A549 (cell line): ENCODE results near the gene RPL31. TPM values are rescaled to one million over a fixed set of nuclear protein-coding genes. Genes with fewer than 3 reads are reported as not detected.

Source experiments
- ATAC-seq, 2 experiments: fragments of 200-7000 bp in 1 of 2; fragments of >200 bp in 1 of 2; cut with Nextera tagmentation in 1 of 2; cut with Tn5 transposase in 1 of 2; 3 replicates each; pipeline versions ENCODE4 v1.8.0 to v1.9.1; 2018 to 2020; ENCODE audit warnings: mild to moderate bottlenecking in 1 of 2, moderate library complexity in 1 of 2
- CTCF ChIA-PET: fragments of 300-600 bp; sonication (Branson Sonifier 250); formaldehyde crosslinking; extraction: SDS; loops from one replicate; lab custom pipeline; 2021; ENCODE audit warnings: antibody characterized with exemption, inconsistent platforms; lab: Yijun Ruan, JAX
- POLR2A ChIA-PET: fragments of 350-600 bp; formaldehyde crosslinking; extraction: SDS; loops from one replicate; lab custom pipeline; 2021; ENCODE audit warnings: antibody characterized with exemption, inconsistent platforms; lab: Yijun Ruan, JAX
- DNase-seq, 2 experiments: peaks; one replicate each; pipeline versions ENCODE4 v3.0.0 to v3.0.0-alpha.2; 2011 to 2016; ENCODE audit warnings: low read depth in 1 of 2, low spot score in 1 of 2
- FAIRE-seq: peaks from 2 replicates; lab custom pipeline; 2011; peaks lifted over from hg19 to GRCh38; lab: Jason Lieb, UNC
- H3K27ac ChIP-seq, 2 experiments: fragments of >200 bp; sonication (Bioruptor Twin); formaldehyde crosslinking; 3 replicates each; pipeline ENCODE4 v1.5.1; 2016 to 2017
- H3K4me1 ChIP-seq: fragments of >200 bp; sonication (Bioruptor Twin); formaldehyde crosslinking; 3 replicates; pipeline ENCODE4 v1.6.1; 2016
- H3K4me2 ChIP-seq: fragments of >200 bp; sonication (Bioruptor Twin); formaldehyde crosslinking; 3 replicates; pipeline ENCODE4 v1.6.1; 2016
- H3K4me3 ChIP-seq: fragments of >200 bp; sonication (Bioruptor Twin); formaldehyde crosslinking; 3 replicates; pipeline ENCODE4 v1.5.1; 2016
- H3K9me3 ChIP-seq: fragments of >200 bp; sonication (Bioruptor Twin); formaldehyde crosslinking; 3 replicates; pipeline ENCODE4 v1.6.1; 2016
- ATOH8 ChIP-seq: fragments of 250-450 bp; sonication (Bioruptor Pico); IDR thresholded peaks from 2 replicates; pipeline ENCODE4 v1.5.0; 2020; ENCODE audit warnings: low read depth, mild to moderate bottlenecking, moderate library complexity
- BHLHE40 ChIP-seq: IDR thresholded peaks from 2 replicates; pipeline ENCODE4 v1.6.1; 2012; ENCODE audit warnings: low read depth, low read length, inconsistent platforms
- CBX2 ChIP-seq: fragments of 200-600 bp; sonication (generic); IDR thresholded peaks from 2 replicates; pipeline ENCODE4 v1.6.1; 2016; ENCODE audit warnings: low read depth, mild to moderate bottlenecking, borderline replicate concordance
- CBX8 ChIP-seq: fragments of 200-600 bp; sonication (generic); IDR thresholded peaks from 2 replicates; pipeline ENCODE4 v1.6.1; 2016
- CEBPB ChIP-seq, 2 experiments: fragments of >200 bp in 1 of 2; sonication (Bioruptor Twin) in 1 of 2; formaldehyde crosslinking in 1 of 2; IDR thresholded peaks; 2 replicates each; pipeline ENCODE4 v1.6.1; 2012 to 2016
- EP300 ChIP-seq, 2 experiments: fragments of >200 bp; sonication (Bioruptor Twin); formaldehyde crosslinking; IDR thresholded peaks; 2 replicates in 1 of 2; 3 replicates in 1 of 2; pipeline ENCODE4 v1.6.1; 2016 to 2017
- ESRRA ChIP-seq: fragments of 150-350 bp; IDR thresholded peaks from 2 replicates; pipeline ENCODE4 v1.6.1; 2014; ENCODE audit warnings: mild to moderate bottlenecking, low read length, borderline replicate concordance
- FOSB ChIP-seq: fragments of 250-450 bp; sonication (Bioruptor Pico); IDR thresholded peaks from 2 replicates; pipeline ENCODE4 v1.5.0; 2020; ENCODE audit warnings: mild to moderate bottlenecking, moderate library complexity
- FOSL2 ChIP-seq, 2 experiments: fragments of 450-650 bp in 1 of 2; fragments of >200 bp in 1 of 2; sonication (Bioruptor Twin) in 1 of 2; formaldehyde crosslinking; IDR thresholded peaks; 2 replicates each; pipeline versions ENCODE4 v1.5.0 to v1.6.1; 2016 to 2020; ENCODE audit warnings: mild to moderate bottlenecking in 1 of 2, moderate library complexity in 1 of 2
- GATA3 ChIP-seq: IDR thresholded peaks from 2 replicates; pipeline ENCODE4 v1.6.1; 2012; ENCODE audit warnings: borderline replicate concordance
- HEYL ChIP-seq: fragments of 250-450 bp; sonication (Bioruptor Pico); IDR thresholded peaks from 2 replicates; pipeline ENCODE4 v1.8.0; 2021; ENCODE audit warnings: mild to moderate bottlenecking, moderate library complexity
- HOXA7 ChIP-seq: fragments of 250-450 bp; sonication (Bioruptor Pico); IDR thresholded peaks from 2 replicates; pipeline ENCODE4 v1.5.0; 2020; ENCODE audit warnings: mild to moderate bottlenecking, moderate library complexity
- JUN ChIP-seq, 2 experiments: fragments of >200 bp; sonication (Bioruptor Twin); formaldehyde crosslinking; IDR thresholded peaks; 2 replicates in 1 of 2; 3 replicates in 1 of 2; pipeline ENCODE4 v1.6.1; 2016 to 2017
- MYC ChIP-seq: IDR thresholded peaks from 2 replicates; pipeline ENCODE4 v1.6.1; 2012; ENCODE audit warnings: mild to moderate bottlenecking, inconsistent platforms, low read length, improper control_type of control experiment, borderline replicate concordance
- POLR2AphosphoS2 ChIP-seq: conservative IDR thresholded peaks from 2 replicates; pipeline ENCODE4 v1.6.1; 2012; ENCODE audit warnings: low read length, improper control_type of control experiment, inconsistent platforms
- RARB ChIP-seq: fragments of 250-450 bp; sonication (Bioruptor Pico); IDR thresholded peaks from 2 replicates; pipeline ENCODE4 v1.8.0; 2021; ENCODE audit warnings: mild to moderate bottlenecking, moderate library complexity
- ZFP36 ChIP-seq: fragments of 450-650 bp; IDR thresholded peaks from 2 replicates; pipeline ENCODE4 v1.6.1; 2014; ENCODE audit warnings: borderline replicate concordance; ENCODE audit not compliant: partially characterized antibody
- WGBS: methylation state at CpG from one replicate; pipeline ENCODE4 v1.1.6; 2017; ENCODE audit errors: missing lambda C conversion rate; 5-methylcytosine and 5-hydroxymethylcytosine counted together
- polyA plus RNA-seq, 4 experiments: library from polyadenylated mRNA; depleted of rRNA in 3 of 4; stranded (reverse); fragments of >200 nt; fragmentation: RNase III in 1 of 4; extraction: RNeasy Plus Mini Kit Qiagen cat#74134 plus additional on column Dnase treatment in 1 of 4; gene quantifications; 2 replicates in 3 of 4; 3 replicates in 1 of 4; pipeline ENCODE4 v1.2.3, GENCODE V29; 2011 to 2017
- TF ChIP-seq, protein P1 (sequence below): IDR thresholded peaks from 2 replicates; pipeline ENCODE4 v1.6.1; 2012
- TF ChIP-seq, protein P2 (sequence below): fragments of >200 bp; sonication (Bioruptor Twin); formaldehyde crosslinking; IDR thresholded peaks from 2 replicates; pipeline ENCODE4 v1.6.1; 2016

Gene RPL31
- polyA plus RNA-seq, 2 of the 4 experiments (the other 2 are of a cell fraction): 1,803 to 2,064 TPM

GRCh38 chr2:101002562-101003277 is 631 bp downstream of the RPL31 start:
- CTCF ChIA-PET: interaction anchor here (0.5 to 3.7 kb wide), 11 partner anchors 10 to 407 kb away, joined by 3 to 17 read pairs (median 3); no protein-coding TSS in a partner anchor
- DNase-seq (peak in 1 of 2 experiments; percentile 23), FAIRE-seq (no peak), ATAC-seq (peak; percentile 1 to 16; a peak in 3 of 6 replicates)
- H3K27ac ChIP-seq: peak overlapping the region; percentile 86 to 98
- under 1% methylated on average over 26 of the region's 26 CpGs for WGBS
- TF ChIP-seq HEYL (no peak), ATOH8 (CRISPR knock-in tag) (no peak), CBX8 (no peak), GATA3 (peak; percentile 25; the same call in 1 of the 2 replicates)
- peak overlapping the region; percentile 98 for H3K4me2 ChIP-seq
- H3K4me3 ChIP-seq: peak overlapping the region; percentile 71
- H3K4me1 ChIP-seq: peaks cover 47% of the 10 kb centered on the region
- H3K9me3 ChIP-seq: no peaks in the 10 kb centered on the region
- POLR2A ChIA-PET: interaction anchor here (0.9 to 2.8 kb wide), 15 partner anchors 15 to 440 kb away, joined by 3 to 22 read pairs (median 5); partner anchors contain the start of genes CNOT11, PDCL3 and TBC1D8

DNA sequence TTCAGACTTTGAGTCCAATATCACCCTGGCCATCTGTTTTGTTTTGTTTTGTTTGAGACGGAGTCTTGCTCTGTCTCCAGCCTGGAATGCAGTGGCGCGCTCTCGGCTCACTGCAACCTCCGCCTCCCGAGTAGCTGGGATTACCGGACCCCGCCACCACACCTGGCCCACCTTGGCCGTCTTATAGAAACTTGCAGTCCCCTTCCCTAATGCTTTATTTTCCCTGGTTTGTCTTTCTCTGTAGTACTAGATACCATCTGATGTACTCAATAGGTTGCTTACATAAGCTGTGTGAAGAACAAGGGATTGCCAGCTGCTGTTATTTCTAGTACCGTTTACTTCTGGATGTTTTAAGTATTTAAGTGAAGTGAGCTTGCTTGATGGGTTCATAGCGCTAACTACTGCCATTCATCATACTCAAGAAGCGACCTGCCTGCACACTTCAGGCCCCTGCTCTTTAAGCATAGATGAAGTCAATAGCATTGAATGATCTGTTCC is 1.2 kb downstream of the RPL31 start:
- POLR2A ChIA-PET: interaction anchor here (1.2 to 2.8 kb wide), 7 partner anchors 100 to 440 kb away, joined by 4 to 22 read pairs (median 5); partner anchors contain the start of genes PDCL3 and TBC1D8
- H3K27ac ChIP-seq: peak overlapping the region; percentile 86 to 98
- DNase-seq (peak in 1 of 2 experiments; percentile 25), FAIRE-seq (no peak), ATAC-seq (no peak)
- CTCF ChIA-PET: interaction anchor here (0.9 to 3.7 kb wide), 8 partner anchors 9 to 409 kb away, joined by 3 to 17 read pairs (median 6); no protein-coding TSS in a partner anchor
- 3% methylated on average over 12 of the region's 12 CpGs for WGBS
- H3K9me3 ChIP-seq: no peaks in the 10 kb centered on the region
- peak overlapping the region; percentile 71 for H3K4me3 ChIP-seq
- peaks cover 50% of the 10 kb centered on the region for H3K4me1 ChIP-seq
- TF ChIP-seq FOSB (CRISPR knock-in tag): peak; percentile 51; the same call in 1 of the 2 replicates
- TF ChIP-seq FOSL2 (IDR thresholded peaks at IDR 0.05): no peak
- TF ChIP-seq FOSL2 (CRISPR knock-in tag; IDR thresholded peaks at IDR 0.05): no peak
- peak; percentile 32; the same call in 1 of the 2 replicates for TF ChIP-seq POLR2AphosphoS2
- TF ChIP-seq CBX8: no peak
- peak; percentile 47; the same call in 1 of the 2 replicates for TF ChIP-seq HOXA7
- peak overlapping the region; percentile 98 for H3K4me2 ChIP-seq

DNA sequence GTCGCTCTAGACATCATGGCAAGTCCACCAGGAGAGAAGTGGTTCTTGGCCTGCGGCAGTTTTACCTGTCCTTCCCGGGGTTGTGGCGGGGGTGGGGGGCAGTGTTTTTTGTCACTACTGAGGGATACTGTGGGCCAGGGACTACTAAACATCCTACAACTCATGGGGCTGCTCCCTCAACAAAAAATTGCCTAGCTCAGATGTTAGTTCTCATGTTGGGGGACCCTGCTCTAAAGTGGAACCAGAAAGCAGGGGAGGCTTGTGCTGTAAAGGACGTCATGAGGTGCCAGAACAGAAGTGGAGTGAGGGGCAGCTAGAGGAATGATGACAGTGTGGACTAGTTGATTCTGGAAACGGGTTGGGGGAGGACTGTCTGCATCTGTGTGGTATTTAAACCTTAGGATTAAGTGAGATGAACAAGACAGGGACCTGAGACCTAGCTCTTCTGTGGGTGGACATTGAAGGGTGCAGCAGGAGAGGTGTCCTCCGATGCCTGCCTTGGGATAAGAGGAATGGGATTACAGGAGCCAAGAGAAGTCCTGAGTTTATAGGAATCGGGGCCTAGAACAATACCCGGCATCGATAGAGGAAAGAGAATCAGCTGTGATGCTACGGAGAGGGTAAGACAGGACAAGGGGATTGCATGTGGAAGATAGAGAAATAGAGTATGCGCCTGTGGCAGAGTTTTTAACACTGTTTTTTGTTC is 2.7 kb downstream of the RPL31 start:
- TF ChIP-seq CBX2 (no peak), MYC (no peak), BHLHE40 (no peak), ESRRA (no peak), GATA3 (no peak), EP300 (IDR thresholded peaks at IDR 0.05) (no peak), RARB (CRISPR knock-in tag) (peak; percentile 68; the same call in 1 of the 2 replicates), JUN (IDR thresholded peaks at IDR 0.05) (peak in 1 of 2 experiments; percentile 59; a peak in 2 of 5 replicates), CEBPB (IDR thresholded peaks at IDR 0.05) (no peak), ZFP36 (no peak)
- TF ChIP-seq, protein P1, sequence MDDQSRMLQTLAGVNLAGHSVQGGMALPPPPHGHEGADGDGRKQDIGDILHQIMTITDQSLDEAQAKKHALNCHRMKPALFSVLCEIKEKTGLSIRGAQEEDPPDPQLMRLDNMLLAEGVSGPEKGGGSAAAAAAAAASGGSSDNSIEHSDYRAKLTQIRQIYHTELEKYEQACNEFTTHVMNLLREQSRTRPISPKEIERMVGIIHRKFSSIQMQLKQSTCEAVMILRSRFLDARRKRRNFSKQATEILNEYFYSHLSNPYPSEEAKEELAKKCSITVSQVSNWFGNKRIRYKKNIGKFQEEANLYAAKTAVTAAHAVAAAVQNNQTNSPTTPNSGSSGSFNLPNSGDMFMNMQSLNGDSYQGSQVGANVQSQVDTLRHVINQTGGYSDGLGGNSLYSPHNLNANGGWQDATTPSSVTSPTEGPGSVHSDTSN: peak; percentile 33; the same call in 1 of the 2 replicates
- TF ChIP-seq, protein P2, sequence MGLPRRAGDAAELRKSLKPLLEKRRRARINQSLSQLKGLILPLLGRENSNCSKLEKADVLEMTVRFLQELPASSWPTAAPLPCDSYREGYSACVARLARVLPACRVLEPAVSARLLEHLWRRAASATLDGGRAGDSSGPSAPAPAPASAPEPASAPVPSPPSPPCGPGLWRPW: no peak
- TF ChIP-seq, all 56 proteins: peak for 3
- DNase-seq (no peak), ATAC-seq (no peak), FAIRE-seq (no peak)
- H3K9me3 ChIP-seq: no peaks in the 10 kb centered on the region
- H3K27ac ChIP-seq: peak overlapping the region; percentile 86 to 98; a peak in 3 of 6 replicates
- ChIA-PET POLR2A (no interaction called here), CTCF (interaction anchor here (0.7 to 3.1 kb wide), 10 partner anchors 8 to 410 kb away, joined by 3 to 12 read pairs (median 4); no protein-coding TSS in a partner anchor)
- peaks cover 50% of the 10 kb centered on the region for H3K4me1 ChIP-seq
- WGBS: 72% methylated on average over 11 of the region's 12 CpGs
- H3K4me2 ChIP-seq: peak overlapping the region; percentile 98
- H3K4me3 ChIP-seq: peak overlapping the region; percentile 71
